Tibial nerve (tissue), 4 donors: Measurements from ENCODE around the gene ICA1. TPM values are rescaled to one million over a fixed set of nuclear protein-coding genes. Genes with fewer than 3 reads are reported as not detected.

Experiments used
- DNase-seq, 2 donors: peaks; one replicate each; pipeline ENCODE4 v3.0.0-alpha.2; 2019; ENCODE audit warnings: low spot score in 2 of 2
- H3K27ac ChIP-seq, 4 donors: fragments of 200-600 bp; sonication (generic) in 3 of 4; one replicate each; pipeline ENCODE4 v1.5.1; 2017 to 2019; ENCODE audit warnings: mild to moderate bottlenecking in 1 of 4
- H3K27me3 ChIP-seq, 2 donors: fragments of 200-600 bp; sonication (generic) in 1 of 2; one replicate each; pipeline versions ENCODE4 v1.5.1 to v1.6.0; 2017 to 2019
- H3K36me3 ChIP-seq, 3 donors: fragments of 200-600 bp; sonication (generic); one replicate each; pipeline ENCODE4 v1.5.1; 2018 to 2019
- H3K4me1 ChIP-seq, 4 donors: fragments of 200-600 bp; sonication (generic) in 3 of 4; one replicate each; pipeline ENCODE4 v1.5.1; 2017 to 2019
- H3K4me3 ChIP-seq, 4 donors: fragments of 200-600 bp; sonication (generic) in 3 of 4; one replicate each; pipeline ENCODE4 v1.5.1; 2017 to 2019; ENCODE audit warnings: mild to moderate bottlenecking in 1 of 4, moderate library complexity in 1 of 4
- H3K9me3 ChIP-seq, 4 donors: fragments of 200-600 bp; sonication (generic) in 3 of 4; one replicate each; pipeline ENCODE4 v1.5.1; 2017 to 2019
- CTCF ChIP-seq, 5 experiments: fragments of 200-600 bp in 3 of 5; fragments of 450-650 bp in 2 of 5; sonication (generic) in 3 of 5; IDR thresholded peaks; one replicate each; pipeline ENCODE4 v1.5.1; 2016 to 2019; ENCODE audit warnings: antibody characterized with exemption in 5 of 5, mild to moderate bottlenecking in 3 of 5, moderate library complexity in 2 of 5
- EP300 ChIP-seq, 2 donors: sonication (generic); formaldehyde crosslinking; IDR thresholded peaks; one replicate each; pipeline ENCODE4 v1.6.1; 2017; ENCODE audit warnings: antibody characterized with exemption in 2 of 2, mild to moderate bottlenecking in 1 of 2
- POLR2A ChIP-seq, 2 donors: fragments of 450-650 bp; IDR thresholded peaks; one replicate each; pipeline ENCODE4 v1.6.1; 2017; ENCODE audit warnings: antibody characterized with exemption in 2 of 2, mild to moderate bottlenecking in 2 of 2, moderate library complexity in 2 of 2
- WGBS, 2 donors: methylation state at CpG; one replicate each; pipeline ENCODE4 v1.1.5; 2018; 5-methylcytosine and 5-hydroxymethylcytosine counted together
- total RNA-seq, 4 donors: library from RNA; depleted of rRNA; stranded (reverse); fragments of >200 nt; gene quantifications; one replicate each; pipeline ENCODE4 v1.1.0, GENCODE V29; 2016

ICA1 gene
- total RNA-seq, 4 donors from 2014 or later, result 12.8 to 27.3 (median 20.5) TPM

GRCh38 chr7:8115547-8116402 lies 146.2 kb downstream of the ICA1 start:
- peaks cover 0 to 4% (median 0%) of the 10 kb centered on the region in 4 donors for H3K4me1 ChIP-seq
- no peaks in the 10 kb centered on the region for H3K27me3 ChIP-seq
- WGBS, 2 donors, result 81 to 82% methylated on average over 3 of the region's 3 CpGs
- no peak for TF ChIP-seq CTCF (IDR thresholded peaks at IDR 0.05)
- TF ChIP-seq POLR2A (IDR thresholded peaks at IDR 0.05), result no peak
- TF ChIP-seq EP300 (IDR thresholded peaks at IDR 0.05), result no peak
- H3K4me3 ChIP-seq, result no peak overlapping the region
- no peak overlapping the region for H3K27ac ChIP-seq
- H3K9me3 ChIP-seq, result no peaks in the 10 kb centered on the region
- H3K36me3 ChIP-seq, result peaks cover 0 to 8% (median 0%) of the 10 kb centered on the region in 3 donors
- no peak for DNase-seq

DNA sequence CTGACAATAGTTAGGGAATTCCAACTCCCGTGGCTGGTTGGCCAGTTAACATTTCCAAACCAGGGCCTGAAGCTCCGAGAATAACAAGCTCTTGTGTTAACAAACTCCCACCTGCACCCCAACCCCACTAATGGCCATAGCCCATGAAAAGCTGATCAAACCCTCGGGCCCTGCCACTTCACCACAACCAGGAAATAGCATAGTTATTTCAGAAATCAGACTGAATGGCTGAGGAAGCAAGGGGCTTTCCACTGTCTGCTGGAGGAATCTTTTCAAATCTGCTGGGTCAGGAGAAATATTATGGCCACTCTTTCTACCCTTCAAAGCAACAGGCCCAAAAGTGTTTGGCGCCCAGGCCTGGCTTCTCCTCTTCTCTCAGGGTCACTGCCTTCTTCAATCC lies 147.8 kb downstream of the ICA1 start:
- no peaks in the 10 kb centered on the region for H3K9me3 ChIP-seq
- TF ChIP-seq EP300 (IDR thresholded peaks at IDR 0.05), result no peak
- TF ChIP-seq POLR2A (IDR thresholded peaks at IDR 0.05), result no peak
- no peak for TF ChIP-seq CTCF (IDR thresholded peaks at IDR 0.05)
- 83 to 88% methylated on average over 4 of the region's 4 CpGs for WGBS, 2 donors
- H3K27me3 ChIP-seq, result no peaks in the 10 kb centered on the region
- H3K4me3 ChIP-seq, result no peak overlapping the region
- no peak overlapping the region for H3K27ac ChIP-seq
- H3K36me3 ChIP-seq, result peaks cover 0 to 8% (median 0%) of the 10 kb centered on the region in 3 donors
- DNase-seq, result no peak
- peaks cover 0 to 4% (median 0%) of the 10 kb centered on the region in 4 donors for H3K4me1 ChIP-seq

DNA sequence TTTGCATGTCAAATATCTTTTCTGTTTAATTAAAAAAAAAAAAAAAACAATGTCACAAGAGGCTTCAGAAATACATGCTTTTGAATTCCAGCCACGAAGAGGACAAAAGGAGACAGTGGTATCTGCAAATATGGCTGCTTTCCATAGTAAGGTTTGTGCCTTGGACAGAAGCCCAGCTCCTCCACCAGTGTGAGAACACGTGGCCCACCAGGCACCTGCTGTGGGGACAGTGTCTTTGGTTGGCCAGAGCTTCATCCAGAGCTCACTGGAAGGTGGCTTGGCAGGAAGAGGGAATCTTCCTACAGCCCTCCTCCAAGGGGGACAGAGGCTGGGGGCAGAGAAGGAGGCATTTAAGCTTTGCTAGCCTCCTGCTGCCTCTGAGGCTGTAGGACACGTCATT lies 148.8 kb downstream of the ICA1 start:
- TF ChIP-seq EP300 (IDR thresholded peaks at IDR 0.05) (no peak), CTCF (IDR thresholded peaks at IDR 0.05) (no peak), POLR2A (IDR thresholded peaks at IDR 0.05) (no peak)
- peaks cover 0 to 8% (median 0%) of the 10 kb centered on the region in 3 donors for H3K36me3 ChIP-seq
- no peak overlapping the region for H3K4me3 ChIP-seq
- H3K27ac ChIP-seq, result no peak overlapping the region
- H3K27me3 ChIP-seq, result no peaks in the 10 kb centered on the region
- DNase-seq, result no peak
- no peaks in the 10 kb centered on the region for H3K9me3 ChIP-seq
- peaks cover 0 to 4% (median 0%) of the 10 kb centered on the region in 4 donors for H3K4me1 ChIP-seq
- 87 to 93% methylated on average over 3 of the region's 3 CpGs for WGBS, 2 donors

- peaks cover 0 to 8% (median 0%) of the 10 kb centered on the region in 3 donors for H3K36me3 ChIP-seq
- H3K27ac ChIP-seq, result no peak overlapping the region
- H3K4me3 ChIP-seq, result no peak overlapping the region
- no peaks in the 10 kb centered on the region for H3K9me3 ChIP-seq
- H3K4me1 ChIP-seq, result peaks cover 0 to 4% (median 0%) of the 10 kb centered on the region in 4 donors
- 83% methylated on average over 2 of the region's 2 CpGs; no CpG with 5 or more reads in 1 of the 2 donors for WGBS, 2 donors
- DNase-seq, result no peak
- TF ChIP-seq POLR2A (IDR thresholded peaks at IDR 0.05), result no peak
- H3K27me3 ChIP-seq, result no peaks in the 10 kb centered on the region
These were observed 149.3 kb downstream of the ICA1 start for GRCh38 chr7:8112685-8113084.

DNA sequence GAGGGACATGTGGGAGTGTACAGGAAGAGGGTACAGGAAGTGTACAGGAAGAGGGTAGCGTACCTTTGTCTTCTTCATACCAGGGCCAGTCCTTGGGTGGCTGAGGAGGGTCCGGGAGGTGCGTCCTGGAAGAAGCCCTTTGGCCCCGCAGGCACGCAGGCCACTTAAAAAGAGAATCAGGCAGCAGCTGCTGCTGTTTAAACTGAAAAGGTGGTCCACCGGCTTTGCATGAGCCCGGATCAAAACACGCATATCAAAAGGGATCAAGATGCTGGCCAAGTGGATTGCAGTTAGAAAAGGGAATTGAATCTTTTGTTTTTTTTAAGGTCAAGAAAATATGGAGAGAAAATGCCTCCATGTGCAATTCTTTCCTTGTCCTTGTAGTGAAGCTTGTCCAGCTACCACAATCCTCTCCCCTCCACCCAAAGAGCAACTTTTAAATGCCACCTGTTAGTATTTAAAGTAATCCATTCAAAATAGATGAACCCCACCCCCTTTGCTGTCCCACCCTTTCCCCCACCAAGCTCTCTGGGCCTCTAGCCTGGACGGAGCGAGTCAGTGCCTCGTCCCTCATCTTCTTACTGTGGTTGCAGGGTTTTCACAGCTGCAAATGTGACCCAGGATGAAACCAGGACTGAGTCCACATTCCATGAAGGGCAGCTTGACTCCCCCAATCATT lies 150.5 kb downstream of the ICA1 start:
- DNase-seq, result no peak
- no peaks in the 10 kb centered on the region for H3K27me3 ChIP-seq
- H3K27ac ChIP-seq, result no peak overlapping the region
- 69 to 76% methylated on average over 11 of the region's 11 CpGs for WGBS, 2 donors
- peaks cover 0 to 8% (median 0%) of the 10 kb centered on the region in 3 donors for H3K36me3 ChIP-seq
- TF ChIP-seq POLR2A (IDR thresholded peaks at IDR 0.05), result no peak
- TF ChIP-seq CTCF (IDR thresholded peaks at IDR 0.05), result no peak
- no peak for TF ChIP-seq EP300 (IDR thresholded peaks at IDR 0.05)
- H3K4me1 ChIP-seq, result peaks cover 0 to 4% (median 0%) of the 10 kb centered on the region in 4 donors
- no peak overlapping the region for H3K4me3 ChIP-seq
- H3K9me3 ChIP-seq, result no peaks in the 10 kb centered on the region
